ENCODE results near the gene PSMB5.

The PSMB5 gene

GRCh38 chr14:23034498-23035302 is at the start of gene PSMB5:
PSMB5 (minus strand) TSS chr14:23034900; CDS start chr14:23034881, 19 bp downstream.
- peak; percentile 95 for DNase-seq (ENCODE audit: low spot score)

- DNase-seq (ENCODE audit: low spot score): no peak
Measured at GRCh38 chr14:23080474-23080873, 45.8 kb upstream of the PSMB5 start.

- DNase-seq (ENCODE audit: low spot score): no peak
Measured at GRCh38 chr14:23079716-23080115, 45.0 kb upstream of the PSMB5 start.

DNA sequence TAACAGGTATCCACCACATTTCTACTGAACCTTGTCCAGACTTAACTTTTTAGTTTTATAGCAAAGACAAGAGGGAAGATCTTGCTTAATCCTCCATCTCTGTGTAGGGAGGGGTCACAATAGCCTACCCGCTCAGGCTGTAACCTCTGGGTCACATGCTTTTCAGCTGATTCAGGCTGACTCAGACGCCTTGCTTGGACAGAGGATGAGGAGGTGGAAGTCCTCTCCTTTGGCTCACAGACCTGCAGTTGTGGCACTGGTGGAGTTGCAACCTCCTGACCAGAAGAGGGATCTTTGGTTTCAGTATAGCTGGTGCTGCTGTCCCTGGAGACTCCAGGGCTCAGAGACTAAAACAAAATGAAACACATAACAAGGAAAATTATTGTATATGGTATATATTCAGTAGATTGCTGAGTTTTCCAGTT is 44.0 kb upstream of the PSMB5 start:
- peak; percentile 81 for DNase-seq (ENCODE audit: low spot score)

DNA sequence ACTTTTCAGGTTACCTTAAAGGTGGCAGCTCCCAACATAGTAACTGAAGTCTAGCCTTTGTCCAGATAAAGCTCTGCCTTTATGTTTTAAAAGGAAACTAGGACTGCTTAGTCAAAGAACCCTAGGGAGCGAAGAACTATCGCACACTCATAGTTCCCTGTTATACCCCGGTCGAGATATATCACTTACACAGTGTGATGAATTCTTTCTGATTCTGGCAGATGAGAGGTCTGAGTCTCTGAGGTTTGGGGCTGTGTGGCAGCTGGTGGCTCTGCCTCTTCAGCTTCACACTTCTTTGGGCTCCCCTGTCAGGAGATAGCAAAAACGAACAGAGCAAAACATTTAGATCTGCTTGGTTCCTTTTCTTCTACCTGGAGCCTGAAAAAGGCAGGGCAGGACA is 43.3 kb upstream of the PSMB5 start:
- DNase-seq (ENCODE audit: low spot score): no peak

- no peak for DNase-seq (ENCODE audit: low spot score)
Measured at GRCh38 chr14:23076785-23077408, 42.2 kb upstream of the PSMB5 start.

DNA sequence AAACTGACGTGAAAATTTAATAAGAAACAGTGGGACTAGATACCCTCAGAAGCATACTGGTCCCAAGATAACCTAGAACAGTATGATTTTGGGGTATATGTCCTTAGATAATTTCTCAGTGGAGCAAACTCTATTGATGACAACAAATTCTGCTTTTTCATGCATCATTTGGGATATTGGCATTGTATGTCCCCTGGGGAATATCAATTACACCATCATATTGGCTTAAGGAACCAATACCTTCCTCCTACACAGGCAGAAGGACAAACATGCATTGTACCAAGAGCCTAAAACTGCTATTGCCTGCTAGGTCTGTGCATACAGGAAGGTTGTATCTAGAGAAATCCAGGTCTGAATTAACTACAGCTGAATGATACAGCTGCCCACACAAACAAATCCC is 40.2 kb upstream of the PSMB5 start:
- DNase-seq (ENCODE audit: low spot score): no peak

DNA sequence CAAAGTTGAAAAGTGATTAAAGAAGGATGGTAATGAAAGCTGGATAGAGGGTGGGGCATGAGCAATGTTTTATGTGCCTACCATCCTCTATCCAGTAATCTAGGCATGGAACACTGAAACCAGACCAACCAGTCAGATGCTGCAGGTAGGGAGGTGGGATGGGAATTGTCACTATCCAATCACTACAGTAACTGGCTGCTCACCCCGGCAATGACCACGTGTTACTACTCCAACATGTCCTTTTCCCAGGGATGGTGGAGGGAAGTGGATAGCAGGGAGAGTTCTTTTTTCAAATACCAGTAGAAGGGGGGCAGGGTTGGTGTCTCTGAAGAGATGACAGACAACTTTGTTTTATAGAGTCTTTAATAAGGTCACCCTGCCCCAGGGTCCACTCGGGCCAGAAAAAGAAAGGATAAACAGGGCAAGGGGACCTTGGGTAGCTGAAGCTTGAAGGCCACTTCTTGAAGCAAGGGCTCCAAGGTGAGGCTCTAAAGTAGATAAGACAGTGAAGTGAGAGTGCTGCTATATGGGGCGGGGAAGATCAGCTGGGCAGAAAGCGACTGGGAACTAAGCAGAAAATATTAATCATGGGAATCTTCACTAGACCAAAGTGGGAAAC is 37.3 kb upstream of the PSMB5 start:
- no peak for DNase-seq (ENCODE audit: low spot score)

GRCh38 chr14:23071244-23071920 is 36.7 kb upstream of the PSMB5 start:
- DNase-seq (ENCODE audit: low spot score): peak; percentile 91

DNA sequence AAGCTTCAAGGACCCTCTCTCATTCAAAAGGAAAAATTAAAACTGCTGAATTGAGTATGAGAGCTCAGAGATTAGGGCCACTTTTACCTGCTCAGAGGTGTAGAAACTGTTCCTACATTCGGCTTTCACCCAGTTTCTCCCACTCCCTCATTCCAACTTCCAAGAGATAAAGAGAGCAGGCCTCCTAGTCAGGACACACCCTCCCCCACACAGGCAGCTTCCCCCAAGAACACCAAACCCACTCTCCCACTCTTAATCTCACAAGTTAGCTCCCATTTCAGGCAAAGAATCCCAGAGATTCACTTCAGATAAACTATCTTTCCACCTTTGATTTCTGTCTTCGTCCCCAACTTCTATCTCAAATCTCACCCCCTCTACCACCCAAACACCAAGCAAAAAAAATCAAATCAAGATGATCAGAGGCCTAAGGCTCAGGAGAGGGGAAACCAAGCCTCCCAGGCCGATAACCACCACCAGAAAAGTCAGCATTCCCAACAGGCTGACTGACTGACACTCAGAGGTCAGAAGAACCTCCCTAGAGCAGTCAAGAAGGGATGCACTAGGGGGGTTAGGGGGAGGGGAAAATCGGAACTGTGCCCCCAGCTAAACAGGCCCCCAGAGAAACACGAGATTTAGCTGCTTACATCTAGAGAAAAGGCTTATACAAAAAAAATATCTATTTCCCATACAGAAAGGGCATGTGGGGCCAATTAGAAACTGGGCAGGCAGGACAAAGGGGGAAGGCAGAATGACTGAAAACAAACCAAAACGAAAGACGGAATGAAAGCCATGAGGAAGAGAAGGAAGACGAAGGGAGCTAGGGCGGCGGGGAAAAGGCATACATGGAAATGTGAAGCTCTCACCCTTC is 35.8 kb upstream of the PSMB5 start:
- DNase-seq (ENCODE audit: low spot score): no peak

DNA sequence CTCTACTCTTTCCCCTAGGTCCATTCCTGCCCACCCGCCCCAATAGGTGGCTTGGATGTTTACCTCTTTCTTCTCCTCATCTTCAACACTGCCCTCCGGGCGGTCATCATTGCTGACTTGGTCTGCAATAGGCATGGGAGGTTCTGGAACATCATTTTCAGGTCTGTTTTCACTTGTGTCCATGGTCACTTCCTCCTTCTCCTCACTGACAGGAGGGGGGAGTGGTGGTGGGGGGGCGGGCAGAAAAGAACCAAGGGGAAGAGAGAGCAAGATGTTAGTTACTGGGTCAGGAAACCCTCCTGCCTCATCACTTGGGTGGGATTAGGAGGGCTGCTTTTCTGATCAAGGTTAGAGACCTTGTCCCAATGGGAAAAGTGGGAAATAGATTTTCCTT is 34.7 kb upstream of the PSMB5 start:
- DNase-seq (ENCODE audit: low spot score): no peak

DNA sequence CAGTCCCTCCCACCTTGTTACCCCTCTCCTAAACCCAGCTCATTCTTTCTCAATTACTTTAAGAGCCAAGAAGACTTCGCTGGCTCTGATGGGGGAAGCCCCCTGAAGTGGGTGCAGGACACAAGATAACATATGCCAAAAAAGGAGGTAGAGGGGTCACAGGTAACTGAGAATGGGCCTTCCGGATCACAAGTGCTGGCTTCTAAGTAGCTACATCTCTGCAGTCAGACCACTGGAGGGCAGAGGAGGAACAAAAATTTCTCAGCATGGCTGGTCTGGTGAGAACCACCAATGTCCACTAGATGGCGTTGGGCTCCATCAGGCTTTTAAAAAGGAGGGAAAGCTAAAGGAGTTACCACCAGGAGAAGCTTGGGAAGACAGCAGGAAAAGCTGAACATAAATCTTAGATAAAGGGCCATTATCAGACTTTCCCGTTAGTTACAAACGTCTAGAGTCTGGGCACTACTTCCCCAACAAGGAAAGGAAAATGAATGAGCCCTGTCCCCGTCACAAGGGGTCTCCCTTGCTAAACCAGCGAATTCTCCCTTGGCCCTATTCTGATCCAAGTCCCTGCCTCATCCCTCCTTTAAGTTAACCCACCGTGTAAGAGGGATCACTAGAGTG is 34.2 kb upstream of the PSMB5 start:
- DNase-seq (ENCODE audit: low spot score): peak; percentile 89

DNA sequence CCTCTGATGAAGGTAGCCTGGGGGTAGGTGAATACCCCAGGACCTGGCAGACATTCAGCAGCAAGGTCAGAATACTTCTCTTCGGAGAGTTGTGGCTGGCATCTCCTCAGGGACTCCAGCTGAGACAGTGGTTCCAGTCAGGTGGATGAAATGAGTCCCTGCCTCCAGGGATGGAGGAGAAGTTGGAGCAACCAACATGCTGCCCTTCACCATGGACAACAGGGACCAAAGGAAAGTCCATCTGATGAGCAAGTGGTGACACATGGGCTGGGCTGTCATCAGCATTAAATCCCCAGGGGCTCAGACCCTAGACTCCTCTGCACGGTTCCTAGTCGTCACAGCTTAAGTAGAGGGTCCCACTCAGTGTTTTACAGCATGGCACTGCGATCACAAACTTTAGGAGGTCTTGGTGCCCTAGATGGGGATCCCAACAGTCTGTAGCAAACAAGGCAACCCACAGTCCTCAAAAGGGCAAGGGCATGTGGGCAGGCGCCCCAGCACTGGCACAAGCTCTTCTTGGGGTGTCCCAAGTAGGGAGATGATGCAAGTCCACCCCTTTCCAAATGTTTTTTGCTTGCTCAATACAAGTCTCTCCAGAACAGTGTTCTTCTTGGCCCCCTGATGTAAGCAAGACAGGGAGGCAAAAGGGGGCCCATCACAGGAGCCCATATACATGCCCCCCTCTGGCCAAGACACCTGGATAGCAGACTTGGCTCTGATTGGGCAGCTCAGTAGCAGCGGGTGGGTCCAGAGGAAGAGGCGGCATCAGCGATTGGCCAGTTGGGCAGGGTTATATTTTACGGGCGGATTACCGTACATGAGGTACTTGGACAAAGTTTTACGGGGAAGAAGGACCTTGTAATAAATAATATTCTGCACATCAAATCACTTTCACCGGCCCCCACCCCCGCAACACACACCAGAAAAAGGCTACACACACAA is 33.4 kb upstream of the PSMB5 start:
- DNase-seq (ENCODE audit: low spot score): no peak

DNA sequence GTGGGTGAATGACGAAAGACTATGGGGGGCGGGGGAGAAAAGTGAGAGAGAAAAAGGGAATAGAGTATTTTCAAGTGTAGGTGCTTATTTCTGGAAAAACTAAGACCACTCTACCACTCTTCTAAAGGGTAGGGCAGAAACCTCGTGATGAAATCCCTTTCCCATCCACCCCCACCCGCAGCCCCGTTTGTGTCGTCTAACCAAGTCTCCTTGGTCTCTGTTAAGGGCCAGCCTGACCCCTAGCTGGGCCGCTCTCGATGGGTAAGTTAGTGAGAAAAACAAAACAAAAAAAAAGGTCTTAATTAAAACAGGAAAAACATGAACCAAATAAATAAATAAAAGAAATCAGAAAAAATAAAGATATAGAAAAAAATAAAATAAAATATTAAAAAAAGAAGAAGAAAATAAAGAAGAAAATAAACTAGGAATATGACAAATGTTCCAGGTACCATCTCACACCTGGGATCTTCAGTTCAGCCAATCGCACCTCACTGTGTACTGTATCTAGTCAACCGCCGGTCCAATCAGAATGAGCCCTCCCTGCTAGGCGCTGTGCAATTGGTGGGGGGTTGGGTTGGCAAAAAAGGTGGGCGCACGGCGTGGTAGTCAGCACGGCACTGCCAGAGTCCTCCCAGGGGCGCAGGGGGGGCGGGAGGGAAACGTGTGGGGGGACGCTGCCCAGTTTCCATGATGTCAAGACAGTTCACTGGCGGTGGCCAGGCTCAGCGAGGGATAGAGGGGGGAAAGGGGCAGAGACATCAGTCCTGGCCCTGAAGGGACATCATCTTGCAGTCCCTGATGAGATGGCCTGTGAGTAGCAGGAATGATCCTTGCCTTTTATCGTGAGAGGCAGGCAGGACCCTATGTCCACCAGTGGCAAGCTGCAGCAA is 32.4 kb upstream of the PSMB5 start:
- no peak for DNase-seq (ENCODE audit: low spot score)

DNA sequence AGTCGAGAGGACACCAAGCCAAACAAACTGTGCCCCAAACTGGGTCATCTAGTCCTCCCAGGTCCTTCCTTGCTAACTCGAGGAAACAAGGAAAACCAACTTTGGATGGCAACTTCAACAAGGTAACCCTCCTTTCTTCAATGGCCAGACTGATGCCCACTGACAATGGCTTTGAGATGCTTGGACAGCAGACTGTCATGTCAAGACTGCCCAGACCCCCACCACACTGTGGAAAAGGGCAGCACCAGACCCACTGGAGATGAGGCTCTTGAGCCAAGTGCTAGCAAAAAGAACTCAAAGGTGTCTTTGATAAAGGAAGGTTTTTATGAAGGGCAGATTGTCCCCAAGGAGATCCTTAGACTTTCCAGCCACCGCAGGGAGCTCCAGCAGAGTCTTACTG is 31.7 kb upstream of the PSMB5 start:
- no peak for DNase-seq (ENCODE audit: low spot score)

- no peak for DNase-seq (ENCODE audit: low spot score)
Measured at GRCh38 chr14:23063601-23064000, 28.9 kb upstream of the PSMB5 start.

DNA sequence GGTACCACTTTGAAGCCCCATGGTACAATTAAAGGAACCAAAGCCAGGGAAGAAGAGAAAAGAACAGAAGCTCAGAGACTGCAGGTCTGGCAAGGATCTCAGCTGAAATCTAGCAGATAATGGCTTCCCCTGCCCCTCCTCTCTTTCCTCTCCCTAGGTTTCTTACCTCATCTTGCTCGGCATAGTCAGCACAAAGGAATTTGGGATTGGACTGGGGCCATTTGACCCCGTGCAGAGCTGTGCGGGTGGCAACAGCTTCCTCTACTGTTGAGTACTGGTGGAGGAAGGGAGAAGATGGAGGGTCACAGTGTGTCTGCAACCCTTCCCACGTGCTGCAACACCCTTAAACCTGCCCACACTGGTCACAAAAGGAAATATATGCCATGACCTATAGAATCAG is 27.3 kb upstream of the PSMB5 start:
- DNase-seq (ENCODE audit: low spot score): peak; percentile 95

DNA sequence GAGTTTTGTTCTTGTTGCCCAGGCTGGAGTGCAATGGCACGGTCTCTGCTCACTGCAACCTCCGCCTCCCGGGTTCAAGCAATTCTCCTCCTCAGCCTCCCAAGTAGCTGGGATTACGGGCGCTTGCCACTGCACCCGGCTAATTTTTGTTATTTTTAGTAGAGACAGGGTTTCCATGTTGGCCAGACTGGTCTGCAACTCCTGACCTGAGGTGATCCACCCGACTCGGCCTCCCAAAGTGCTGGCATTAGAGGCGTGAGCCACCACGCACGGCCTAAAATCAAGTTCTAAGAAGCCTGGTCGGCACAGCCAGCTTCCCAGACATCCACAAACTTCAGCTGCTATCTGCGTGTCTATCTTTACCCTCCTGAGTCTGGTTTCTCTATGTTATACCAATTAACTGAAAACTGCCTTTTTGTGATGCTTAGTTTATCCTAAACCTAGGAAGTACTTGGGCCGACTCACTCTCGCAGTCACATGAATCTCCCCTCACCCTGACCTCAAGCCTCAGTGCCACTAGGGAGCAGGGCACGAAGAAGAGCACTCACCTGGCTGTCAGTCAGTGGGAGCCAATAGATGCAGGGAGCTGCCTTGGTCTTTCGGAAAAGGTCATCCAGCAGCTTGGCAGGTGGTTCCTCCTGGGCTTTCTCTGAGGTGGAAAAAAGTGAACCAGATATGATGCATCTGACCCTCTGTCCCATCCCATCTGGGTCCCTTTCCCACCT is 26.0 kb upstream of the PSMB5 start:
- DNase-seq (ENCODE audit: low spot score): no peak

Measured in hepatic stellate cell (primary cell).